ENCODE data around the gene PCDH9.

DNA sequence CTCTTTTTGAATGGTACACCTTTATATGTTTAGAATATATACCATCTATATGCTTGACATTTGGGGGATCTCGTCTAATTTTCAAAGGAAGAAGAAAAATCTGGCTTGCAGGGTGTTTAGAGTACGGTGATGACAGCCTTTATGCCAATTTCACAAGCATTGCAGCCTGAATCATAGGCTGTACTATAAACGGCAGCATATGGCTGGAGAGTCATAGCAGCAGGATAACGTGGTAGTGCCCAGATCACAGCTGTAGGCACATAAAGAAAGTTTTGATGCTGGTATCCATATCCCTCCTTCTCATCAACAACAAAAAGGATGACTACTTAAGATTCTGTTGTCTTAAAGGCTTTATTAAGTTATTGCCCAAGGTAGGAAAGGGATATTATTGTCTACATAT lies 253.0 kb downstream of the PCDH9 start:
- TF ChIP-seq POLR2A (IDR thresholded peaks at IDR 0.05) (no peak), EP300 (IDR thresholded peaks at IDR 0.05) (no peak)
- TF ChIP-seq, protein P1, sequence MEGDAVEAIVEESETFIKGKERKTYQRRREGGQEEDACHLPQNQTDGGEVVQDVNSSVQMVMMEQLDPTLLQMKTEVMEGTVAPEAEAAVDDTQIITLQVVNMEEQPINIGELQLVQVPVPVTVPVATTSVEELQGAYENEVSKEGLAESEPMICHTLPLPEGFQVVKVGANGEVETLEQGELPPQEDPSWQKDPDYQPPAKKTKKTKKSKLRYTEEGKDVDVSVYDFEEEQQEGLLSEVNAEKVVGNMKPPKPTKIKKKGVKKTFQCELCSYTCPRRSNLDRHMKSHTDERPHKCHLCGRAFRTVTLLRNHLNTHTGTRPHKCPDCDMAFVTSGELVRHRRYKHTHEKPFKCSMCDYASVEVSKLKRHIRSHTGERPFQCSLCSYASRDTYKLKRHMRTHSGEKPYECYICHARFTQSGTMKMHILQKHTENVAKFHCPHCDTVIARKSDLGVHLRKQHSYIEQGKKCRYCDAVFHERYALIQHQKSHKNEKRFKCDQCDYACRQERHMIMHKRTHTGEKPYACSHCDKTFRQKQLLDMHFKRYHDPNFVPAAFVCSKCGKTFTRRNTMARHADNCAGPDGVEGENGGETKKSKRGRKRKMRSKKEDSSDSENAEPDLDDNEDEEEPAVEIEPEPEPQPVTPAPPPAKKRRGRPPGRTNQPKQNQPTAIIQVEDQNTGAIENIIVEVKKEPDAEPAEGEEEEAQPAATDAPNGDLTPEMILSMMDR (IDR thresholded peaks at IDR 0.05), result no peak
